K562 (cell line): Measurements from ENCODE around the gene PLXDC2. TPM values are rescaled to one million over a fixed set of nuclear protein-coding genes. Genes with fewer than 3 reads are reported as not detected.

Experiments used
- ATAC-seq: fragments of 200-7000 bp; cut with Tn5 transposase; 3 replicates; pipeline ENCODE4 v1.9.1; 2020; ENCODE audit warnings: moderate library complexity
- BruUV-seq: library from RNA; stranded (reverse); fragments of 400-500 nt; replicated peaks from 2 replicates; lab custom pipeline; 2021; lab: Mats Ljungman, UMichigan
- CTCF ChIA-PET: fragments of 300-600 bp; formaldehyde crosslinking; extraction: SDS; loops from one replicate; lab custom pipeline; 2021; ENCODE audit warnings: low intra/inter-chr PET ratio; lab: Yijun Ruan, JAX
- POLR2A ChIA-PET: fragments of 300-600, 350-650 bp; sonication (Branson Sonifier 250); formaldehyde crosslinking; extraction: SDS; loops from one replicate; lab custom pipeline; 2021; ENCODE audit warnings: antibody characterized with exemption, inconsistent platforms; lab: Yijun Ruan, JAX
- DNase-seq, 4 experiments: peaks; one replicate each; pipeline versions ENCODE4 v3.0.0 to v3.0.0-alpha.2; 2011 to 2018; ENCODE audit warnings: low spot score in 3 of 4, mixed read lengths in 3 of 4; ENCODE audit errors: extremely low read depth in 1 of 4
- FAIRE-seq: peaks from 2 replicates; lab custom pipeline; 2011; peaks lifted over from hg19 to GRCh38; lab: Jason Lieb, UNC
- H2AFZ ChIP-seq: 2 replicates; pipeline ENCODE4 v1.6.0; 2011; ENCODE audit warnings: low read depth, low read length, control low read depth, inconsistent platforms
- H3K27ac ChIP-seq: fragments of 200-600 bp; 3 replicates; pipeline ENCODE4 v1.8.0; 2011; ENCODE audit warnings: low read depth, mild to moderate bottlenecking, control low read depth, inconsistent platforms, low read length, moderate library complexity, mixed read lengths; ENCODE audit errors: extremely low read depth
- H3K27me3 ChIP-seq, 2 experiments: fragments of 300-600 bp in 1 of 2; 2 replicates in 1 of 2; 3 replicates in 1 of 2; pipeline versions ENCODE4 v1.6.0 to v1.8.0; 2011; ENCODE audit warnings: inconsistent platforms in 2 of 2, low read length in 2 of 2, mild to moderate bottlenecking in 1 of 2, mixed read lengths in 1 of 2, moderate library complexity in 1 of 2; ENCODE audit not compliant: control insufficient read depth in 2 of 2, insufficient read depth in 2 of 2
- H3K36me3 ChIP-seq: fragments of 300-600 bp; 3 replicates; pipeline ENCODE4 v1.8.0; 2011; ENCODE audit warnings: mild to moderate bottlenecking, low read length, inconsistent platforms; ENCODE audit not compliant: control insufficient read depth, insufficient read depth
- H3K4me1 ChIP-seq, 2 experiments: fragments of 200-600 bp in 1 of 2; replicated peaks in 1 of 2; 2 replicates in 1 of 2; 3 replicates in 1 of 2; pipeline versions ENCODE4 v1.5.1 to v1.8.0; 2011; ENCODE audit warnings: inconsistent platforms in 2 of 2, low read length in 2 of 2, mild to moderate bottlenecking in 1 of 2, mixed read lengths in 1 of 2, moderate library complexity in 1 of 2; ENCODE audit not compliant: control insufficient read depth in 2 of 2, insufficient read depth in 2 of 2
- H3K4me2 ChIP-seq: 2 replicates; pipeline ENCODE4 v1.6.1; 2011; ENCODE audit warnings: low read length, control low read depth, inconsistent platforms, mixed read lengths; ENCODE audit not compliant: insufficient read depth
- H3K4me3 ChIP-seq: fragments of 200-600 bp; sonication (generic), shearing (Covaris generic); 2 replicates; pipeline ENCODE4 v1.5.1; 2016; ENCODE audit warnings: control low read depth, inconsistent platforms
- H3K79me2 ChIP-seq: fragments of 200-600 bp; 3 replicates; pipeline ENCODE4 v1.8.0; 2011; ENCODE audit warnings: low read length, inconsistent platforms; ENCODE audit not compliant: control insufficient read depth, insufficient read depth
- H3K9ac ChIP-seq, 2 experiments: 2 replicates each; pipeline versions ENCODE4 v1.6.0 to v1.6.1; 2011; ENCODE audit warnings: low read depth in 2 of 2, low read length in 2 of 2, control low read depth in 1 of 2, inconsistent platforms in 1 of 2, mild to moderate bottlenecking in 1 of 2, mixed read lengths in 1 of 2; ENCODE audit not compliant: insufficient read depth in 1 of 2
- H3K9me1 ChIP-seq: one replicate; pipeline ENCODE4 v1.6.0; 2011; ENCODE audit warnings: inconsistent platforms, mild to moderate bottlenecking, low read length, moderate library complexity; ENCODE audit not compliant: control insufficient read depth, insufficient read depth
- H3K9me3 ChIP-seq: replicated peaks from 2 replicates; pipeline ENCODE4 v1.5.1; 2011; ENCODE audit warnings: low read depth, low read length, inconsistent platforms; ENCODE audit not compliant: control insufficient read depth, insufficient read depth
- H4K20me1 ChIP-seq: replicated peaks from 2 replicates; pipeline ENCODE4 v1.6.1; 2011; ENCODE audit warnings: low read length, inconsistent platforms, mixed read lengths; ENCODE audit not compliant: control insufficient read depth, insufficient read depth
- CBX2 ChIP-seq: fragments of 200-600 bp; sonication (generic); IDR thresholded peaks from one replicate; pipeline ENCODE4 v1.6.1; 2012; ENCODE audit warnings: mild to moderate bottlenecking, low read length, inconsistent platforms; ENCODE audit not compliant: insufficient read depth, poor library complexity, severe bottlenecking
- CBX5 ChIP-seq: IDR thresholded peaks from 2 replicates; pipeline ENCODE4 v1.6.1; 2014; ENCODE audit warnings: low read depth, borderline replicate concordance
- EP400 ChIP-seq: fragments of 450-650 bp; IDR thresholded peaks from 2 replicates; pipeline ENCODE4 v1.6.1; 2017; ENCODE audit warnings: antibody characterized with exemption, mild to moderate bottlenecking, moderate library complexity
- JUN ChIP-seq, 2 experiments: sonication (generic) in 1 of 2; formaldehyde crosslinking in 1 of 2; IDR thresholded peaks; 2 replicates each; pipeline versions ENCODE4 v1.6.1 to v1.8.0; 2012 to 2022; ENCODE audit warnings: borderline replicate concordance in 2 of 2, mild to moderate bottlenecking in 2 of 2, improper control_type of control experiment in 1 of 2, low read depth in 1 of 2, low read length in 1 of 2, missing genetic modification reagents in 1 of 2
- LARP7 ChIP-seq: fragments of 450-650 bp; IDR thresholded peaks from 2 replicates; pipeline ENCODE4 v1.6.1; 2016
- PCBP2 ChIP-seq: fragments of 200-400 bp; formaldehyde crosslinking; IDR thresholded peaks from 2 replicates; pipeline ENCODE4 v1.6.1; 2018; ENCODE audit warnings: low read length, low read depth, mild to moderate bottlenecking, moderate library complexity; ENCODE audit not compliant: poor library complexity, severe bottlenecking
- PHF21A ChIP-seq: fragments of 450-650 bp; IDR thresholded peaks from 2 replicates; pipeline ENCODE4 v1.6.1; 2017; ENCODE audit warnings: low read depth, borderline replicate concordance
- PHTF2 ChIP-seq: fragments of 250-450 bp; sonication (Bioruptor Pico); IDR thresholded peaks from 2 replicates; pipeline ENCODE4 v1.5.0; 2021; ENCODE audit warnings: mild to moderate bottlenecking
- SMARCB1 ChIP-seq: IDR thresholded peaks from 2 replicates; pipeline ENCODE4 v1.6.1; 2011; ENCODE audit warnings: improper control_type of control experiment, low read depth; ENCODE audit not compliant: insufficient read length
- SRF ChIP-seq, 2 experiments: fragments of 250-450, 450-650 bp in 1 of 2; sonication (Bioruptor Pico) in 1 of 2; sonication (generic) in 1 of 2; formaldehyde crosslinking; IDR thresholded peaks; 2 replicates each; pipeline versions ENCODE4 v1.5.0 to v1.5.1; 2020 to 2022; ENCODE audit warnings: mild to moderate bottlenecking in 1 of 2, missing genetic modification reagents in 1 of 2
- TEAD4 ChIP-seq, 2 experiments: sonication (generic) in 1 of 2; formaldehyde crosslinking in 1 of 2; IDR thresholded peaks; 2 replicates each; pipeline versions ENCODE4 v1.6.1 to v1.8.0; 2012 to 2022; ENCODE audit warnings: borderline replicate concordance in 1 of 2, inconsistent platforms in 1 of 2, low read length in 1 of 2, mild to moderate bottlenecking in 1 of 2, missing genetic modification reagents in 1 of 2
- ZC3H4 ChIP-seq: sonication (generic); formaldehyde crosslinking; IDR thresholded peaks from 2 replicates; pipeline ENCODE4 v1.9.0; 2021; ENCODE audit warnings: missing genetic modification reagents, borderline replicate concordance
- ZNF436 ChIP-seq: fragments of 250-450, 450-650 bp; sonication (Bioruptor Pico); formaldehyde crosslinking; IDR thresholded peaks from 2 replicates; pipeline ENCODE4 v1.7.0; 2020; ENCODE audit warnings: mild to moderate bottlenecking
- WGBS: fragments of 100-300 bp; shearing (Covaris generic); methylation state at CpG from one replicate; pipeline ENCODE4 v1.1.6; 2016; ENCODE audit warnings: low coverage, mixed read lengths; ENCODE audit not compliant: insufficient coverage; ENCODE audit errors: missing lambda C conversion rate; 5-methylcytosine and 5-hydroxymethylcytosine counted together
- in situ Hi-C: fragments of 300-500 bp; cut with MboI; formaldehyde crosslinking; loops from 4 replicates; pipeline ENCODE4 v1.15.0; 2018; ENCODE audit warnings: inconsistent platforms, mixed read lengths
- intact Hi-C: fragments of 100-400 bp; cut with micrococcal nuclease; formaldehyde crosslinking; loops from 2 replicates; pipeline ENCODE4 v1.14.2; 2022
- polyA plus RNA-seq, 8 experiments: library from polyadenylated mRNA; depleted of rRNA in 4 of 8; stranded (reverse) in 5 of 8; unstranded in 3 of 8; fragments of >200 nt; fragmentation: Nextera tagmentation in 2 of 8; fragmentation: Illumina TruSeq in 1 of 8; extraction: Ambion mirVana in 2 of 8; extraction: Trizol in 1 of 8; gene quantifications; 2 replicates each; pipeline versions ENCODE4 v1.2.1 to v1.2.3, GENCODE V29; 2011 to 2014; ENCODE audit warnings: inconsistent platforms in 1 of 8, missing spikeins in 1 of 8
- total RNA-seq, 7 experiments: library from RNA; depleted of rRNA in 6 of 7; stranded (reverse); fragments of >200 nt in 6 of 7; fragmentation: Illumina TruSeq in 2 of 7; extraction: Trizol in 2 of 7; gene quantifications; 2 replicates each; pipeline versions ENCODE4 v1.2.1 to v1.2.3, GENCODE V29; 2011 to 2021; ENCODE audit warnings: low replicate concordance in 1 of 7
- TF ChIP-seq, protein P1 (sequence below): fragments of 450-650 bp; IDR thresholded peaks from 2 replicates; pipeline ENCODE4 v1.6.1; 2018; ENCODE audit warnings: mild to moderate bottlenecking, low read depth; ENCODE audit not compliant: partially characterized antibody

The PLXDC2 gene
- total and polyA plus RNA-seq, 9 of the 15 experiments (the other 6 are each of a cell fraction or from before 2014, with no cell fraction given) = 0.01 to 0.33 (median 0.10) TPM; not detected in 3

DNA sequence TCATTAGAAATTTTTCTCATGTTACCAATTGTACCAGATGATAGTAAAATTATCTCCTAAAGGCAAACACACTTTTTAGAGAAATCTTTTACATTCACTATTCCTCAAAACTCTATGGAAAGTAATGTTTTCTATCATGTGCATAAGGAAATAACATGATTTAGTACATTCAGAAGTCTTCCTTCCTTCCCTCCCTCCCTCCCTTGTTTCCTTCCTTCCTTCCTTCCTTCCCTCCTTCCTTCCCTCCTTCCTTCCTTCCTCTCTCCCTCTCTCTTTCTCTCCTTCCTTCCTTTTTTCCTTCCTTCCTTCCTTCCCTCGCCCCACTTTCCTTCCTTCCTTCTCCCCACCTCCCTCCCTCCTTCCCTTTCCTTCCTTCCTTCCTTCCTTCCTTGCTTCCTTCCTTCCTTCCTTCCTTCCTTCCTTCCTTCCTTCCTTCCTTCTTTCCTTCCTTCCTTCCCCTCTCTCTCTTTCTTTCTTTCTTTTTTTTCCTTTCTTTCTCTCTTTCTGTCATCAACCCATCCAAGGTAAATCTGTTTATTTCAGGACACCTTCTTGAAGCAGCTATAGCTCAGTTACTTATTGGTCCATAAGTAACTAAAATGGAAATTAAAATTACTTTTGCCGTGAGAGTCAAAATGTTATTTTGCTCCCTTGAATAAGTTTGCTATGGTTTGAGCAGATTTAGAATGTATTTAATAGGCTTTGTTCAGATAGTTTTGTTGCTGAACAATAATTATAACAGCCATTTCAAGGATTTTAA is 197.9 kb downstream of the PLXDC2 start:
- Histone ChIP-seq H3K9ac (no peak overlapping the region), H3K27me3 (no peaks in the 10 kb centered on the region), H3K4me3 (no peak overlapping the region), H3K36me3 (no peaks in the 10 kb centered on the region), H3K9me3 (no peaks in the 10 kb centered on the region), H3K4me1 (no peaks in the 10 kb centered on the region), H3K4me2 (no peak overlapping the region), H4K20me1 (no peaks in the 10 kb centered on the region), H3K9me1 (no peaks in the 10 kb centered on the region), H3K79me2 (no peaks in the 10 kb centered on the region), H3K27ac (no peak overlapping the region), H2AFZ (no peak overlapping the region)
- ATAC-seq = no peak
- FAIRE-seq = no peak
- POLR2A ChIA-PET = no interaction called here
- no peak for DNase-seq
- BruUV-seq = no TSS peak
- TF ChIP-seq, protein P1, sequence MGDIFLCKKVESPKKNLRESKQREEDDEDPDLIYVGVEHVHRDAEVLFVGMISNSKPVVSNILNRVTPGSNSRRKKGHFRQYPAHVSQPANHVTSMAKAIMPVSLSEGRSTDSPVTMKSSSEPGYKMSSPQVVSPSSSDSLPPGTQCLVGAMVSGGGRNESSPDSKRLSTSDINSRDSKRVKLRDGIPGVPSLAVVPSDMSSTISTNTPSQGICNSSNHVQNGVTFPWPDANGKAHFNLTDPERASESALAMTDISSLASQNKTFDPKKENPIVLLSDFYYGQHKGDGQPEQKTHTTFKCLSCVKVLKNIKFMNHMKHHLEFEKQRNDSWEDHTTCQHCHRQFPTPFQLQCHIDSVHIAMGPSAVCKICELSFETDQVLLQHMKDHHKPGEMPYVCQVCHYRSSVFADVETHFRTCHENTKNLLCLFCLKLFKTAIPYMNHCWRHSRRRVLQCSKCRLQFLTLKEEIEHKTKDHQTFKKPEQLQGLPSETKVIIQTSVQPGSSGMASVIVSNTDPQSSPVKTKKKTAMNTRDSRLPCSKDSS = no peak
- TF ChIP-seq PCBP2 = peak; percentile 84
- CTCF ChIA-PET = no interaction called here
- 0% methylated on average over 1 of the region's 2 CpGs for WGBS
- in situ Hi-C loops (no loop called here), intact Hi-C loops (no loop called here)

DNA sequence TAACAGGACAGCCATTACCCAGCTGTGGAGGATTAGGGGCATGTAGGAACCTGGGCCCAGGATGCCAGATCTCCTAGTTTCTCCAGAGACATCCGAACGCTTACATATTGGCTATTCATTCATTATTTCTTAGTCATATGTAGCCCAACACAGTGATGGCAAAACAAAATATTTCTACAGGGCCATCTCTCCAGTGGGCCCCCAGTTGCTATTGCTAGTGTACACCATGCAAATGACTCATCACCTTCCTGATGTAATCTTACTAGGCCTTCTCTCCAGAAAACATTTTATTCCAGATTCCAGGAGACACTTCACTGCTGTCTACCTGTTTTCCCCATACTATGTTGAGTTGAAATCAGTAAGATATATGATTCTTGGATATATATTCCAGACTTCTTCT is 201.7 kb downstream of the PLXDC2 start:
- Histone ChIP-seq H3K36me3 (no peaks in the 10 kb centered on the region), H3K27ac (no peak overlapping the region), H3K4me2 (no peak overlapping the region), H3K9me1 (no peaks in the 10 kb centered on the region), H3K4me1 (no peaks in the 10 kb centered on the region), H2AFZ (no peak overlapping the region), H3K9me3 (0 out of 2 replicates have a peak, but pooled peaks cover 2% of the 10 kb centered on the region), H3K4me3 (no peak overlapping the region), H4K20me1 (no peaks in the 10 kb centered on the region), H3K9ac (no peak overlapping the region), H3K27me3 (no peaks in the 10 kb centered on the region), H3K79me2 (no peaks in the 10 kb centered on the region)
- intact Hi-C loops (no loop called here), in situ Hi-C loops (no loop called here)
- CTCF ChIA-PET = no interaction called here
- WGBS = 0% methylated on average over 2 of the region's 2 CpGs
- no peak for DNase-seq
- POLR2A ChIA-PET = no interaction called here
- BruUV-seq = no TSS peak
- no peak for FAIRE-seq
- ATAC-seq = no peak
- TF ChIP-seq PHF21A (no peak), PHTF2 (CRISPR knock-in tag) (no peak), CBX5 (no peak), LARP7 (no peak), ZC3H4 (no peak), EP400 (no peak), CBX2 (no peak), ZNF436 (CRISPR knock-in tag) (no peak), JUN (IDR thresholded peaks at IDR 0.05; ENCODE audit: borderline replicate concordance, low read depth, low read length) (no peak), JUN (CRISPR knock-in tag; IDR thresholded peaks at IDR 0.05; ENCODE audit: borderline replicate concordance) (no peak), SMARCB1 (no peak), SRF (CRISPR knock-in tag; IDR thresholded peaks at IDR 0.05) (no peak), TEAD4 (IDR thresholded peaks at IDR 0.05; ENCODE audit: low read length) (no peak), TEAD4 (CRISPR knock-in tag; IDR thresholded peaks at IDR 0.05; ENCODE audit: borderline replicate concordance) (no peak)
